ENCODE measurements around the gene TMEM30A.

Gene TMEM30A

DNA sequence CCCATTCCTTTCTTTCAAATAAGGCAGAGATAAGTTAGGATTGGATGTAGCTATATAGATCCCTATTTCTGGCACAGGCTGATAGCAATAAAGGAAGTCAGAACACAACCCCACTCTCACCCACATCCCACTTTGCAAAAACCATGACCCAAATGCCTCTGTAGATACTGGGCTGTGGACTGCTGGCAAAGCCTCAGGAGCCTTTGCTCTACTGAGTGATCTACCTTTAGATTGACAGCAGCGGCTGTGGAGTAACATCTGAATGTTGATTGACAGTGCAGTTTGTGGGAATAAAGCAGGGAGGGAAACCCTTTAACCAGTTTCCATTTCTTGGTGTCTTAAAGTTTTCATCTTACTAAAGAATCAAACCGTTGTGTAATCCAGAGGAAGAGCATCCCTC, 6.7 kb upstream of the TMEM30A start:
- DNase-seq, result no peak

DNA sequence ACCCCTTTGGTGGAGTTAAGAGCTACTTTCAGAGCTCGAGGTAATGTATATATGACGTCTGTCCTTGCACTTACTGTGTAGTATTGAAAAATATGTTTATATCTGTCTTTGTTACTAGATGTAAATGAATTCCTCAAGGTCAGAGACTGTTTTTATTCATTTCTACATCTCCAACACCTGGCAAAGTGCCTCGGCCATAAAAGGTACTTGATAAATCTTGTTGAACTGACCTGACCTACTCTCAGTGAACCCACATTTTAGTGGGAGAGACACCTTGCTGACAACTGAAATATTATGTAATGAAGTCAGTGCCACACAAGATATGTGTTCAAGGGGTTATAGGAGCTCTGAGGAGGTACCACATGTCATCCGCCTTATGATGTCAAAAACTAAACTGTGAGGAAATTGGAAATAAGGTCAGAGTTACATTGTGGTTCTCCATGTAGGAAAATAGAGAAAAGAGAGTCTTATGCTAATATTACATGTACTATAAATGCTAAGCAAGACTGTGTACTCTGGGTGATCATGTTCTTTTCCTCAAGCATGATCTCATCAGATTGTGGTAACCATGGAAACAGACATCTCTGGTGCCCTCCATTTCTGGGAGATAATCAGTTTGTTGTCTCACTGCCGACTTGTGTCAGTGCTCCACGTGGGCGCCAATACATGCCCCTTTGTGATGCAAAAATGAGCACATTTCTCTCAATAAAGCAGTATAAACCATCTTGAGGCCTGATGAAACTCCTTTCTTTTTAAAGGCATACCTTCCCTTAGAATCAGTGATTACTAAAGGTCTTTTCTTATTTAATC, 5.7 kb upstream of the TMEM30A start:
- no peak for DNase-seq

DNA sequence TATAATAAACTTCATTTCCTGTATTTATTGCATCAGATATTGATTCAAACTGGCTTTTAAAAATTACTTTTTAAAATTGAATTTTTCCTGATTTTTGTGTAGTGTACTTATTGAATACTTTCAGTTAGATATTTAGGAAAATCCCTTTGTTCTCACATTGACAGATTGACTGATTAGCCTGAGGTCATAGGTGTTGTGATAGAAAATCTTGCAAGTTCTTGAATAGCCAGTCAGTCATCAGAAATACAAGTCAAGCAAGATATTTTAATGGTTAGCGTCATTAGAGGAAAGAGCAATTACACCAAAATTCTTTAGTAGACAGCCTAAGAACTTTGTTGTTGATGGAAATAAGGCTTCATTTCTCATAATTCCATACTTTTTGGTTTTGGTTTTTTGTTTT, 3.4 kb upstream of the TMEM30A start:
- DNase-seq, result no peak

DNA sequence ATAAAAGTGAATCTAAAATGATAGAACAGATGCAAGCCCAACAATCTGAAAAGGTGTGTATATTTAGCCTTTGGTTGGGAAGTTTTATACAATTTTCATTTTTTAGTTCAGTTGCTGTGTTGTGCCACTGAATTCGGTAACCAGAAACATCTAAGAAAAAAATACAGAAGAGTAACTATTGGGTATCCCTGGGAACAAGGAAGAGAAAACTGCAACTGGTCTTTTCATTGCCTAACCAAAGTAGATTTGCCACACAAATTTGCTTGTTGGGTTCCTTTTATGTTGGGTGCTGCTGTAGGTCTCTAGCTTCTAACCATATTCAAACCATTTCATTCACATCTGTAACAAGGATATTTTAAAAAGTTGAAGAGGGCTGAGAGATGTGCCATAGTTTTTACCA, 2.8 kb upstream of the TMEM30A start:
- no peak for DNase-seq

DNA sequence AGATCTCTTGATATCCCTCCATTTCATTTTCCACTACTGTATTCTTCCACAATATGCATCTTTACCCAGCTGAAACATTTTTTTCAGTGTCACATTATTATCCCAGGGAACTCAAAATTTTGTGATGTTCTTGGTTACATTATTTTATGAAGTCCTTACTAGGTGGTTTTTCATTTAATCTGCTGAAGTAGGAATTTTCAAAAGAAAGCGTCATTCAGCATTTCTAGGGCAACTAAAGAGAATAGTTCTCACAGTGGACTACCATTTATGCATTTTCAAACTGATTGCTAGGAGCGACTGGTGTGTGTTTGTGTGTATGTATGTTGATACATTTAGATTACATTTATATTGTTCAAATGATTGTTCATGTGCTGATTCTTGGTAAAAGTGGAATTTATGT, 2.4 kb upstream of the TMEM30A start:
- DNase-seq, result no peak

DNA sequence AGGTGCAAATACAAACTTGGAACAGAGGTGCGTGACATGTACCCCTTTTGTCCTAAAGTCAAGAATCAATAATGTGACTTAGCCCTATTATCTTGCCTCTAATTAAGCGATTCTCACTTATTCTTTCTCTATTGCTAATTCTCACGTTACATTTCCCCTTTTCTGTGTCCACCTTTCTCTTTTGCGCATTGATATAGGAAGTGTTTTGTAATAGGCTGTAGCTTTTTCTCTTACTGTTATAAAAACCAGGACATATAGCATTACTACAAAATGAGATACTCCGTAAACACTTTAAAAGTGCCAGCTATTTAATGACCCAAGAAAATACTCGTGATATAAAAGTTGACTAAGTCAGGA, 669 bp upstream of the TMEM30A start:
- no peak for DNase-seq

DNA sequence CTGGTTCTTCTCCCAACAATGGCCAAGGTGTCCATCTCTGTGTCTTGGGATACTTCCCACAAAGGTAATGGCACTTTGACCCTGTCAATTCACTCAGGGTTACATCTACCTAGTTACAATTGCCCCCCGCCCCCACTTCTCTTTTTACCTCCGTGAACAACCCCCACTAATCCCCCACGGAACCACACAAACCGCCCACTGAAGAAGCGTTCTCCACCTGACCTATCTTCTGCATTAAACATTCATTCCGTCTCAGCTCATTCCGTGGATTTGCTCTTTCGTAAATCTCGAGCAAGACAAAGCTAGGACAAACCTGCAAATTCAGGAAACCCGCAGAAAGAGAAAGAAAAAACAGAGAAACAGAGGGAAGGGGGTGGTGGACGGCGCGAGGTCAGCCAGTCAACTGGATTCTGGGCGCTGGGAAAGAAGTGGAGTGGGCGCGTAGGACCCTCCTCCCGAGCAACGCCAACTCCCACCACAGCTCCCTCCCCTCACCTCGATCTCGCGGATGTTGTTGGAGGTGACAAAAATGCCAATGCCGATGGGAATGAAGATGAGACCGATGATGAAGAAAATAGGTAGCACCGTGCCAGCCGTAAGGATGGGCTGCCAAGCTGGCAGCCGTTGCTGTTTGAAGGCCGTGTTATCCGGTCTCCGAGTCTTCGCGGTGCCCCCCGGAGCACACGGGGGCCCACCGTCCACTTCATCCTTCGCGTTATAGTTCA, 523 bp downstream of the TMEM30A start:
- DNase-seq, result no peak

DNA sequence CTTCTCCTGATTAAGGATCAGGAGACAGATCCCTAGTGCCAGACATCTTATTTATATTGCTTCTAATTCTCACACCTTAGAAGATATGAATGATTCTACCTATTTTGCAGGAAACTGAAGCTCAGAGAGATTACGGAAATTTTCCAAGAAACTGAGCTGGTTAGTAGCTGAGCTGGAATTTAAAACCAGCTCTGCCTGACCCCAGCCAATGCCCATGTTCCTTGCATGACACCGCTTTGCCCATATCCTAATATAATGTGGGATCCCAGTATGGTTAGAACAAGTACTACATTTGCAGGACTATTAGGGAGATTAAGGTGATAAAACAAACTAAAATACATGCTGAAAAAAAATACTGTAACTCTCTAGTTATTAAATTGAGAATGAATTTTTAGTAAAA, 1.9 kb downstream of the TMEM30A start:
- DNase-seq, result no peak

DNA sequence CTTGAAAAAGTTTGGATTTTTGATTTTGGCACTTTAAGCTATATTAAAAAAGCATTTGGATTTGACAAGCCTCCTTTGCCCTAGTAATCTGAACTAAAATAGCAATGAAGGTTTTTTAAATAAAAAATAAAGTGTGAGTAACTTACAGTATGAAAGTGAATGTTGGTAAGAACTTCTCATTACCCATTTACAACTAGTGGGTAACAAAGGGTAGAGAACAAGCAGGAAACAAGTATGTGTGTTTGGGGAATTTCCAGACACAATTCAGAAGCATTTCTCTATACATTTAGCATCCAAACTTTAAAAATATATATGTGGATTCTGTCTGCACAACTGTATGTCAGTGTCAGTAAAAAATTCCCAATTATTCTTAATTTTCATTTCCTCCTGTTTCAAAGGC, 2.9 kb downstream of the TMEM30A start:
- no peak for DNase-seq

DNA sequence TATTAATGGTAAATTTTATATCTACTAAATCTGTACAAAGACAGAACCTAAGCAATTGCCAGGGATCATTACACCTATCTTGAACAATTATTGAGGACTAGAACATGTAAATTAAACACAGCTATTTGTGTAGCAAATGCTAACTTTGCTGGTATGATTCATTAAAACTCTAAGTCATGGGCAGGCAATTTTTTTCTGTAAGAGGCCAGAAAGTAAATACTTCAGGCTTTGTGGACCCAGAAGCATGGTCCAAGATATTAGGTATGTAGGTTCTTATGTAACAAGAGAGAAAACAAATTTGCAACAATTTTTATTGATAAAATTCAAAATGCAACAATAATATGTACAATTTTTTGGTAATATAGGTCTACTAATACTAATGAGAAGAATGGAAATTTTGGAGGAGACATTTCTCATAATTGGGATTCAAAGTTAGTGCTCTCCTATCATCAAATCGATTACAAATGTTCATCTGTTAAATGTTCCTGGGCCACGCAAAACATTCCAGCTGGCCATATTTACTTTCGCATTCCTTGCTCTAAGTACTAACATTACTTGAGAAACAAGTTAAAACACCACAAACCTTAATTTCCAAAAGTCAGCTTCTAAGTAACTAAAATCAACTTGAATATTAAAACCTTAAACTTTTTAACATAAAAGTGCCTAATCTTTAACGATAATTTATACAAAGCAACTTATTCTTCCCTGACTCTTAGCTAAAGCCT, 4.3 kb downstream of the TMEM30A start:
- no peak for DNase-seq

DNA sequence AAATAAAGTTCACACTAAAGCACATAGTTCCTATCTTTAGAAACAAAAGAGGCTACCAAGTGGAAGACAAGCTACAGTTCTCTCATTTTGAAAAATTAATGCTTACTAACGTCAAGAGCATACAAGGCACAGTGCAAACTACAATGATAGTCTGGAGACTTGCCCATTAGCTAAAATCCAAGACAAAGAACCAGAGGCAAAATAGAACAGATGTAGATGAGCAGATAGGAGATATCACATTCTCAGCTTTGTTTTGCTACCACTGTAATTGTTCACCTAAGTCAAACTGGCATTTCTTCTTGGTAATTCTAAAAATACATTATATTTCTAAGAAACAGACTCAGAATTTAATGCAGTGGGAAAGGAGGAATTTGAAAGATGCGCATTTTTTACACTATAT, 5.2 kb downstream of the TMEM30A start:
- no peak for DNase-seq

DNA sequence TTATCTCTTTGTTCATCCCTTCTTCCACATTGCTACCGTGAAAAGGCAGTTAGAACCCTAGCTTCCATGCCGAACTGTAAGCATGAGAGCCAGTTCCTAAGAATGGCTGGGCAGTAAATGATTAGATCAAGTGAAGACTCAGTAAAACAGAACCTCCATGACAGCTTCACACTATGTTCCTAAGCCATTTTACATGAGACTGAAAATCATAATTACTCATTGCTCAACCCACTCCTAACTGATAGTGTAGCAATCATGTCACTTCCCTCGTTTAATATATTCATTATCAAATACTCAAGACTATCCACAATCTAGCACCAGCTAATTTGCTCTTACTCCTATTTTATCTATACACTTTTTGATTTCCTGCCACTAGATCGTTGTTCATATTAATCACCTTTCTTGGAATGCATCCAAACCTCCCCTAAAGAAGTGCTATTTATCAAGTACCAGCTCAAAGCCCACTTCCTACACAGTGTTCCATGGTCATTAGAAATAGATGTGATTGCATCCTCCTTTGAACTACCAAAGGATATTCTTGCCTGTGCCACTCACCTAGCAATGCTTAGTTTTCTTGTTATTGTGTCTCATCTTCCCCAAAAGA, 6.0 kb downstream of the TMEM30A start:
- no peak for DNase-seq

DNA sequence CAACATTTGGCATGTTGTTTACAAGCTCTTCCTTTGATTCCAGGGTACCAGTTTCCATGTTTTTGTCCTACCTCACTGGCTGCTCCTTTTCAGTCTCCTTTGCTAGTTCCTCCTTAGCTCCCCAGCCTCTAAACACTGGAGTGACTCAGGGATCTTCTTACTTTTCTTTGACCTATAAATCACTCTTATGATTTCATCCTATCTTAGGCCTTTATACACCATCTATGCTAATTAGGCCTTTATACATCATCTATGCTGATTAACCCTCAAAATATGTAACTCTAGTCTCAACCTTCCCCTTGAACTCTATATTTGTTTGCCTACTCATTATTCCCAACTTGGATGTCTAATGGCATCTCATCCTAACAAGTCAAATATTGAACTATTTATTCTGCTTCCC, 9.5 kb downstream of the TMEM30A start:
- DNase-seq, result no peak

DNA sequence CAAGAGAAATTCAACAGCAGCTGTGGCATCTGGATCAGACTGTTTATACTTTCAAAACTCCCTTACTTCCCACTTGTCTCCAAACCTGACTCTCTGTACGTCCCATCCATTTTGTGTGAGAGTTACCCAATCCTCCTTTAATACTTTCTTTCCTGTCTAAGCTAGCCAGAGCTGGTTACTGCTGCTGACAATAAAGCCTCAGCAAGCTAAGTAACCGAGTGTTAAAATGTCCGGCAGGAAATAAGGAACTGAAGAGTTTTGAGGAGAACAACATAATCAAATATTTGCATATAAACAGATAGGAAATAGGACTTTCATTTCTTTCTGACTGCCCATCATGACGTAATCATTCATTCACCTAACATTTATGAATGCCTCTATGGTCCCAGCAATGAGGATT, 11.6 kb downstream of the TMEM30A start:
- no peak for DNase-seq

DNA sequence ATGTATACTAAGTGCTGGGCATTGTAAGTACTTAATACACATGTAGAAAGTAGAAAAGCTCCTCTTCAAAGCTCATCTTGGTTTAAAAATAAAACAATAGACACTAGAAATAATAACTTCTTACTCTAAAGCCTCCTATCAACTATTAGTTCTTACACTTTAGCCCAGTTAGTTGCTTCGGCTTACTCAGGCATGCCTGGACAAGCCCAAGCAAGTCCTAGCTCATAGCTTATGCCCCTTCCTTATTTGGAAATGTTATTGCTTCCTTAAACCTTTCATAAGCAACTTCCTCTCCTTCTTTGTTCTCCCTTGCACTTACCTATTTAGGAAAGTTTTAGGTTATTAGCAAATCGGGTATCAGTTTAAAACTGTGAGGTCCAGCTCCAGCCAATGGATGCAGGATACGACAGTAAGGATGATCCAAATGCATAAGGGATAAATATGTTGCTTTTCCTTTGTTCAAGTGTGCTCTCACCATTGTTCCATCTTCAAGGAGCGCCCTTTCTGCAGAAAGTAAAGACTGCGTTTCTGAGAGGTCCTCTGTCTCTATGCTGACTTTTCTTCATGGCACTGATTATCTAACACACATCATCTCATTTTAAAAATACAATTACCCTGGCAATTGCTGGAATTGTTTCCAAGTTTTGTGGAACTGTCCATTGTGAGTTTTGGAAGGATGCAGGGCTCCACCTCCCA, 12.3 kb downstream of the TMEM30A start:
- no peak for DNase-seq

DNA sequence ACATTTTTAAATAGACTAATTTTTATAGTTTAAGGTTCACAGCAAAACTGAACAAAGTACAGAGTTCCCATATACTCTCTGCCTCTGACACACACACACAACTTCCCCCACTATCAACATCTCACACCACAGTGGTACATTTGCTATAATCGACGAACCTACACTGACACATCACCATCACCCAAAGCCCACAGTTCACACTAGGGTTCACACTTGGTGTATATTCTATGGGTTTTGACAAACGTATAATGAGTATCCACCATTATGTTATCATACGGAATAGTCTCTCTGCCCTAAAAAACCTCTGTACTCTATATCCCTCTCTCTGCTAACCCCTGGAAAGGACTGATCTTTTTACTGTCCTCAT, 15.6 kb downstream of the TMEM30A start:
- no peak for DNase-seq

DNA sequence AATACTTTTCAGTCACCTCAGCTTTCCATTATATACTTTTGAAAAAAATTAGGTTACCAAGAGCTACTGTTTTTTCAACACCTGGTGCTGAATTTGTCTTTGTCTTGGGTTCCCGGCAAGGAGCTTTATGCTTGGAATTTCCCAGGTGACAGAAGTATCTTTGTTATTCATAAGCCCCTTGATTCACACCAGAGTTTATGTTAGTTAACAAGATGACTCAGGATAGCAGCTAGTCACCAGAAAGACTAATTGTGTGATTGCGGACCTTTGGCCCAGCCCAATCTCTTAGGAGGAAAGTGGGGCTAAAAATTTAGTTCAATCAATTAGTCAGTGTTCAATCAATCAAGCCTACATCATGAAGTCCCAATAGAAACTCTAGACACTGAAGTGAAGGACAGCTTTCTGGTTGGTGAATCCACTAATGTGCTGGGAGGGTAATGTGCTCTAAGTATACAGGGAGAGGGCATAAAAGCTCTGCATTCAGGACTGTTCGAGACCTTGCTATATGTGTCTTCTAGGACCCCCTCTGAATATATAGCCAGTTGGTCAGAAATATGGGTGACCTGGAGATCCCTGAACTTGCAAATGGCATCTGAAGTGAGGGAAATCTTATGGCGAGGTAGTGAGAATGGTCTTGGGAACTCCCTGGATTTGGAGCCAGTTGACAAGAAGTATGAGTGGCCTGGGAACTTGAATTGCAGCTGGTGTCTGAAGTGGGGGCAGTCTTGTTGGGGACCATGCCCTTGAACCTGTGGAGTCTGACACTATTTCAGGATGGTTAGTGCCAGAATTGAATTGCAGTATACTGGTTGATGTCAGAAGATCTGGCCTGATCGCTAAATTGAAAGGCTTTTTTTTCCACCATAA, 16.2 kb downstream of the TMEM30A start:
- DNase-seq, result no peak

DNA sequence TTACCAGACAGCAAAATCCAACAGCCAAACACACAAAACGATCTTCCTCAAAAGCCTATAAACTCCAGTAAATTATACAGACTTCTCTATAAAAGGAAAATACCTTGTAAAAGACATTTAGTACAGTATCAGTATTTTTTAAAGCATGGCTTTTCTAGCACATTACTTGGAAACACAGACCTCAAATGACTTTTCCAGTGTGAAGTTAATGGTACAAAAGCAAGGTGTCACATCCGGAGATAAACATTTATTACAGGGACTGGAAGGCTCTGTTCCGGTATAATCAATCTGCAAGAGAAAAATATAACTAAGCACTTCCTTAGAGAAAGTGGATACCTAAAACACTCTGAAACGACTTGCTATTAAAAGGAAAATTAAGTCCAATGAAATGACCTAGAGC, 17.1 kb downstream of the TMEM30A start:
- DNase-seq, result no peak

DNA sequence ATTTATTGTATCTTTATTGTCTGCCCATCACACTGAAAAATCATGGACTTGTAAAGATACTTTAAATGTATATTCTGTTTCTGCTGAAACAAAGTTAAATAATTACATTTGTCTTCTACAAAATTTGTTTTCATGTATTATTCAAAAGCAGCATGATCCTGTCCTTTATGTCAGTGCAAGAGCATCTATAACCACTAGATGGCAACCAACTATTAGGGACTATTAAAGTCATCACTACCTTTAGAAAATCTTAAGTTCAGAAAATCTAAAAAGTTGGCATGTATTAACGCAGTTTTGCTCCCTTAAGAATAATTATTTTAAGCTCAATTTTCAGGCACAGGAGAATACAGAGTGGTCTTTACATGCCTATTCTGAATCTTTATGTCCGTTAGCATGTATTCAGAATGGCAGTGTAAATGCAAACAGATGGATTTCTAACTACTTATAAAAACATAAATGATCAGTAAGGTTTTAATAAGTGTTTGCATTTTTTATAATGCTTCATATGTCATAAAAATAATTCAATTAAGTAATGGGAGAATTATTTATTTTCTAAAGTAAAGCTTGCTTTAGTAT, 17.8 kb downstream of the TMEM30A start:
- DNase-seq, result peak; percentile 12

DNA sequence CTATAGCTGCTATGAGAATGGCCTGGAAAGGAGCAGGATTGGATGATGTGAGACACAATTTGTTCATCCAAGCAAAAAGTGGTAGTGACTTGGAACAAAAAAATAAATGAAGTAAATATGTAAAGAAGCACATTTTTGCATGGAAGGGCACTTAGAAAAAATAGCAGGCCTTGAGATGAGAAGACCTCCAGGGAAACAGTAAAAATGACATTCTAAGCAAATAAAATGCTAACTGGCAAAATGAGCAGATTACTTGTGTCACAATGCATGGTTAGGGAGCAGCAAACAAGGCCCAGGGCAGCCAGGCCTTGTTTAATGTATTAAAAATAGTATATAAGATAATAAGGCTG, 21.2 kb downstream of the TMEM30A start:
- no peak for DNase-seq

DNA sequence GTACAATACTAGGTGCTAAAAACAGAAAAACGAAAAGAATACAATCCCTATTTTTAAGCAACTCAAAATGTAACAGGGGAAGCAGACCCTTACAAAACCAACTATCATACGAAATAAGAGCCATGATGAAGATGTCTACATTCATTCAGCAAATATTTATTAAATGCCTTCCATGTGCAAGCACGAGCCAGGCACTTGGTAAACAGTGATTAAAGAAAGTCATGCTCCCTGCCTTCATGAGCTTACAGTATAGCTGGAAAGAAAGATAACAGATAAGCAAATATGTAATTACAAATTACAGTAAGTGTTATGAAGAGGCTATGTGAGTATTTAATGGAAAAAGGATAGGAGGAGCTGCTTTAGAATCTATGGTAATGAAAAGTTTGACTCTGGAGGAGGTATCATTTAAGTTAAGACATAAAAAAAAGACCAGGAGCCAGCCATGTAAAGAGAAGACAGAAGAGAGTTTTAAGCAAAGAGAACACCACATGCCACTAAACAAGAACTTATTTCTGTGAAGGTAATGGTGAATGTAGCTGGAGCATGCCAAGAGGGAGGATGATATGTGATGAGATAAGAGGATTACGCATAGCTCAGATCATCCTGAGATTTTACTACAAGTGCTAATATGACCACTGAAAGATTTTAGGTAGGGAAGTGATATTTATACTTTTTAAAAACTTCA, 21.7 kb downstream of the TMEM30A start:
- DNase-seq, result no peak

All from NCI-H1694 treated with DMSO at 0.1 percent for 48 hours (cell line).